Left lung (tissue), 10 donors: ENCODE results near the gene CWC27. TPM values are rescaled to one million over a fixed set of nuclear protein-coding genes. Genes with fewer than 3 reads are reported as not detected.
"Not testable (repeated sequence)": the region's sequence is repeated elsewhere in the genome, so short reads cannot be mapped to it uniquely, and the experiment has no call there.

Experiments used
- ATAC-seq: fragments of 200-7000 bp; cut with Tn5 transposase; one replicate; pipeline ENCODE4 v1.9.1; 2020; ENCODE audit warnings: moderate library complexity
- DNase-seq, 4 donors: peaks; one replicate each; pipeline ENCODE4 v3.0.0-alpha.2; 2013 to 2020
- H3K27ac ChIP-seq, 2 donors: fragments of 200-600 bp; sonication (generic) in 1 of 2; one replicate each; pipeline versions ENCODE4 v1.5.0 to v1.8.0; 2020 to 2021
- H3K27me3 ChIP-seq, 2 donors: fragments of 200-600 bp; sonication (generic) in 1 of 2; one replicate each; pipeline versions ENCODE4 v1.5.0 to v1.8.0; 2020 to 2021
- H3K36me3 ChIP-seq, 2 donors: fragments of 200-600 bp; sonication (generic) in 1 of 2; one replicate each; pipeline versions ENCODE4 v1.5.0 to v1.8.0; 2020 to 2021
- H3K4me1 ChIP-seq, 2 donors: fragments of 200-600 bp; one replicate each; pipeline ENCODE4 v1.8.0; 2021
- H3K4me3 ChIP-seq, 2 donors: fragments of 200-600 bp; sonication (generic) in 1 of 2; one replicate each; pipeline versions ENCODE4 v1.5.0 to v1.8.0; 2020 to 2021; ENCODE audit warnings: mild to moderate bottlenecking in 1 of 2
- H3K9me3 ChIP-seq, 2 donors: fragments of 200-600 bp; sonication (generic) in 1 of 2; one replicate each; pipeline versions ENCODE4 v1.5.0 to v1.8.0; 2020 to 2021
- CTCF ChIP-seq, 2 donors: fragments of 200-600 bp; sonication (generic) in 1 of 2; IDR thresholded peaks; one replicate each; pipeline versions ENCODE4 v1.5.0 to v1.8.0; 2021; ENCODE audit warnings: antibody characterized with exemption in 2 of 2
- intact Hi-C, 2 donors: fragments of 100-400 bp; cut with DNase I; formaldehyde crosslinking; loops; one replicate each; pipeline versions ENCODE4 v1.11.2 to v1.14.2; 2022
- polyA plus RNA-seq, 6 donors: library from polyadenylated mRNA; unstranded; fragments of 120-200 nt; gene quantifications; one replicate each; pipeline ENCODE4 v1.2.1, GENCODE V29; 2013; ENCODE audit not compliant: insufficient read length in 6 of 6
- total RNA-seq, 2 donors: library from RNA; stranded (reverse); fragmentation: NEBNext Ultra II Directional; extraction: Animal tissue kit (Norgen Biotek cat#: 25700); gene quantifications; one replicate each; pipeline ENCODE4 v1.2.1, GENCODE V29; 2021
- donor health status: DM: no; HTN: yes; CAD: no.
- donor health status: DM: no; HTN: no; CAD: no.

The CWC27 gene
- total and polyA plus RNA-seq, 8 donors, result 14.3 to 45.4 (median 36.3) TPM

DNA sequence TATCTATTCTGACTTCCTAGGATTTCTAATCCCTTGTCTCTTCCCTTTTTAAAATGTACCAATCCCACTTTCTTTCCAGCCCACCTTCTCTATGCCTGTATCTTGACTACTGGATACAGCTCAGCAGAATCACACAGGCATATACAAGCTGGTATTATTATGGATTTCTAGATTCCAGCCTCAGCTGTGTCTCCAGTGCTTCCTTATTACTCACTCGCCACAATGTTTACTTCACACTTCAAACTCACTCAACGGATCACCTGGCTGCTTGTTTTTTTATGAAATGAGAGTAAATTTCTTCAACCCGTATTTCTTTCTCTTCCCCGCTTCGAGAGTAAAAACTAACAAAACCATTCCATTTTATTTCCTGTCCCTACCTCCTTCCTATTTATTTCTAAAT lies 38.8 kb downstream of the CWC27 start:
- intact Hi-C loops, result loop anchor here in 1 of 2 donors (5.0 kb wide), 1 partner anchor 675 kb away; the partner anchor contains the start of gene ADAMTS6
- peaks cover 0 to 26% of the 10 kb centered on the region in 2 donors for H3K36me3 ChIP-seq
- H3K4me3 ChIP-seq, result no peak overlapping the region
- no peaks in the 10 kb centered on the region for H3K27me3 ChIP-seq
- H3K27ac ChIP-seq, result peak overlapping the region; percentile 24 to 61
- H3K4me1 ChIP-seq, result no peaks in the 10 kb centered on the region
- no peak for TF ChIP-seq CTCF (IDR thresholded peaks at IDR 0.05)
- H3K9me3 ChIP-seq, result no peaks in the 10 kb centered on the region
- ATAC-seq (peak; percentile 95), DNase-seq (peak in 1 of 4 donors; percentile 38)

DNA sequence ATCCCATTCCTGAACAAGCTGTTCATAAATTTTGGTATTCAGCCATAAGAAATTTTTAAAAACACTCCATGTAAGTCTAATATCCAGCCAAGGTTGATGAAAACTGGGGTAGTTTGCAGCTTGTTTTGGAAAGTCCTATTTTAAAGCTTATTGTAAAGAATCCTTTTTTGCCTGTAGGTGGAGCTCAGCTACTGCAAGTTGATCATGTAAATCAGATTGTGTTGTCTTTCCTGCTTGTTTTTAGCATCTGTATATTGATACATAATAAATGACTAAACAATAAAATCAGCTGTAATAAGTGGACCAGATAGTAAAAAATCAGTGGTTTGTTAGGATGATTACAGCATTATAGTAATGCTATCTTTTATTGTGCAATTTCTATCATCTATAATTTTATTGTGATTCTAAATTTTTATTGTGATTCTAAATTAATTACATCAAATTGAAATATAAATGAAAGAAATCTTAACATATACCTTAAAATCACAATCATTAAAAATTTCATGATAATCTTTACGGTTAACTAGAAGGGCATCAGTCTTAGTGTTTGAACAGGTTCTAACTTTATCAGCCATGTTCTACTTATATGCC lies 42.4 kb downstream of the CWC27 start:
- H3K27ac ChIP-seq, result no peak overlapping the region
- H3K27me3 ChIP-seq, result no peaks in the 10 kb centered on the region
- peak; percentile 53 to 61 for TF ChIP-seq CTCF (IDR thresholded peaks at IDR 0.05)
- intact Hi-C loops, result no loop called here
- DNase-seq, result peak in 2 of 4 donors; percentile 35 to 66
- ATAC-seq, result peak; percentile 45
- H3K36me3 ChIP-seq, result peaks cover 0 to 10% of the 10 kb centered on the region in 2 donors
- no peaks in the 10 kb centered on the region for H3K9me3 ChIP-seq
- no peak overlapping the region for H3K4me3 ChIP-seq
- H3K4me1 ChIP-seq, result no peaks in the 10 kb centered on the region

- Histone ChIP-seq H3K36me3 (peaks cover 0 to 5% of the 10 kb centered on the region in 2 donors), H3K27ac (no peak overlapping the region), H3K4me1 (no peaks in the 10 kb centered on the region), H3K9me3 (no peaks in the 10 kb centered on the region), H3K27me3 (no peaks in the 10 kb centered on the region), H3K4me3 (no peak overlapping the region)
- ATAC-seq (no peak), DNase-seq (no peak)
- intact Hi-C loops, result no loop called here
- TF ChIP-seq CTCF (IDR thresholded peaks at IDR 0.05), result no peak
Observed at GRCh38 chr5:64814073-64814472, 45.3 kb downstream of the CWC27 start.

GRCh38 chr5:64818245-64818644 lies 49.5 kb downstream of the CWC27 start:
- H3K27me3 ChIP-seq, result no peaks in the 10 kb centered on the region
- intact Hi-C loops, result no loop called here
- TF ChIP-seq CTCF (IDR thresholded peaks at IDR 0.05), result no peak
- no peaks in the 10 kb centered on the region for H3K9me3 ChIP-seq
- H3K4me1 ChIP-seq, result peaks cover 0 to 10% of the 10 kb centered on the region in 2 donors
- ATAC-seq (no peak), DNase-seq (no peak)
- H3K36me3 ChIP-seq, result no peaks in the 10 kb centered on the region
- H3K27ac ChIP-seq, result no peak overlapping the region
- H3K4me3 ChIP-seq, result no peak overlapping the region

GRCh38 chr5:64819345-64819744 lies 50.6 kb downstream of the CWC27 start:
- H3K4me3 ChIP-seq, H3K36me3 ChIP-seq, ATAC-seq, H3K27ac ChIP-seq, H3K9me3 ChIP-seq, H3K4me1 ChIP-seq, intact Hi-C loops, DNase-seq, H3K27me3 ChIP-seq: not testable (repeated sequence)

DNA sequence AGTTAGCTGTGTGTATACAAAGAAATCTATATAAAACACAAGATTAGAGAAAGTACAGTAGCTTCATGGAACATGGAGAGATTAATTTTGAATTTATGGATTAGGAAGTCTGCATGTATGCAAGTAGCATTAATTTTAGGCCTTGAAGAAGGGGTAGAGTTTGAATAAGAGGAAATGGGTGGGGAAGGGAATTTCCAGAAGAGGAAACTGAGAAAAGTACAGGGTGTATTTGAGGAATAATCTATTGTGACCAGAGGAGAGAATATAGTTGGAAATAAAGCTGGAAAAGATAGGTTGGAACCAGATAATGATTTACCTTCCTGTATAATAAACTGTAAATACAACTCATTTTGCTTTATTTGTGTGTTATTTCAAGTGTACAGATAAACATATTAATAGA lies 53.6 kb downstream of the CWC27 start:
- Histone ChIP-seq H3K27me3 (no peaks in the 10 kb centered on the region), H3K27ac (peak overlapping the region; percentile 7 to 33), H3K9me3 (no peaks in the 10 kb centered on the region), H3K4me1 (peaks cover 0 to 10% of the 10 kb centered on the region in 2 donors), H3K36me3 (no peaks in the 10 kb centered on the region), H3K4me3 (no peak overlapping the region)
- intact Hi-C loops, result no loop called here
- ATAC-seq, result no peak
- no peak for TF ChIP-seq CTCF (IDR thresholded peaks at IDR 0.05)
- DNase-seq, result no peak
